Testis (tissue), 3 donors: ENCODE data around the gene KCNAB1. TPM values are rescaled to one million over a fixed set of nuclear protein-coding genes. Genes with fewer than 3 reads are reported as not detected.
"Not testable (repeated sequence)": the region's sequence is repeated elsewhere in the genome, so short reads cannot be mapped to it uniquely, and the experiment has no call there.

ENCODE experiments used
- DNase-seq: peaks from one replicate; pipeline ENCODE4 v3.0.0-alpha.2; 2019
- H3K27ac ChIP-seq, 2 donors: fragments of 200-600 bp; sonication (generic); one replicate each; pipeline ENCODE4 v1.5.1; 2019
- H3K27me3 ChIP-seq: fragments of 200-600 bp; sonication (generic); one replicate; pipeline ENCODE4 v1.5.1; 2019
- H3K36me3 ChIP-seq: fragments of 200-600 bp; sonication (generic); one replicate; pipeline ENCODE4 v1.5.1; 2017; ENCODE audit warnings: low read depth; ENCODE audit errors: missing control alignments
- H3K4me1 ChIP-seq: fragments of 200-600 bp; sonication (generic); one replicate; pipeline ENCODE4 v1.5.1; 2019
- H3K4me3 ChIP-seq, 2 donors: fragments of 200-600 bp; sonication (generic); one replicate each; pipeline ENCODE4 v1.5.1; 2017 to 2019
- H3K9me3 ChIP-seq: fragments of 200-600 bp; sonication (generic); one replicate; pipeline ENCODE4 v1.5.1; 2017
- POLR2A ChIP-seq: fragments of 450-650 bp; IDR thresholded peaks from one replicate; pipeline ENCODE4 v1.6.1; 2017; ENCODE audit warnings: antibody characterized with exemption, mild to moderate bottlenecking, moderate library complexity
- WGBS, 2 donors: methylation state at CpG; one replicate each; pipeline ENCODE4 v1.1.5; 2018; 5-methylcytosine and 5-hydroxymethylcytosine counted together
- intact Hi-C: fragments of 100-400 bp; cut with DNase I; formaldehyde crosslinking; loops from one replicate; pipeline ENCODE4 v1.15.1; 2023; ENCODE audit warnings: low total_unique reads
- polyA plus RNA-seq: library from polyadenylated mRNA; stranded (reverse); fragments of 350-450 nt; fragmentation: Illumina TruSeq; extraction: RNeasy Lipid Tissue Mini Kit (QIAGEN cat#74804); gene quantifications from one replicate; pipeline ENCODE4 v1.2.3, GENCODE V29; 2014; ENCODE audit warnings: low read depth, low replicate concordance; ENCODE audit not compliant: insufficient read depth
- total RNA-seq, 2 donors: library from RNA; depleted of rRNA; stranded (reverse); fragments of >200 nt; gene quantifications; one replicate each; pipeline ENCODE4 v1.2.3, GENCODE V29; 2016
- TF ChIP-seq, protein P1 (sequence below), 3 experiments: fragments of 450-650 bp in 2 of 3; fragments of 200-600 bp in 1 of 3; sonication (generic) in 1 of 3; IDR thresholded peaks; one replicate each; pipeline ENCODE4 v1.5.1; 2016 to 2019; ENCODE audit warnings: antibody characterized with exemption in 3 of 3, mild to moderate bottlenecking in 2 of 3, moderate library complexity in 1 of 3

Gene KCNAB1
- total and polyA plus RNA-seq, 3 donors from 2014 or later, result 3.8 to 8.9 (median 5.7) TPM

DNA sequence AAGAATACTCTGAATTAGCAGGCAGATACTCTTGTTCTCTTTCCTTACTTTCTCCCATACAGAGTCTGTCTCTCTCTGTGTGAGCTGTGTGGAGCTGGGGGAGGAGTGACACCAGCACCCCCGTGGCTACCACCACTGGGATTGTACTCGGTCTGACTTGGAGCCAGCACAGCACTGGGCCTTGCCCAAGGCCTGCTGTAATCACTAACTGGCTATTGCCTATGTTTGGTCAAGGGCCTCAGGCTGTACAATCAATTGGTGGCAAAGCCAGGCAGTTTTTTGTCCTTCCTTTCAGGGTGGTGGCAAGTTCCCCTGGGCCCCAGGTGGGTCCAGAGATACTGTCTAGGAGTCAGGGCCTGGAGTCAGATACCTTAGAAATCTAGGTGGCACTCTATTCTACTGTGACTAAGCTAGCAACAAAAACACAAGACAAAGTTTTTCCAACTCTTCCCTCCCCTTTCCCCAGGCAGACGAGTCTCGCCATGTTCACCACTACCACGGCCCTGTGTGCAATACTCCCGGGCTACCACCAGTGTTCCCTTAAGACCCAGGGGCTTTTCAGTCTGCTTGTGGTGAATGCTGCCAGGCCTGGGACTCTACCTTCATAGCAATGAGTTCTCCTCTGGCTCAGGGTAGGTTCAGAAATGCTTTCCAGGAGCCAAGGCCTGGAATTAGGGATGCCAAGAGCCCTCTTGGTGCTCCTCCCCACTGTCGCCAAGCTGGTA, 151.8 kb downstream of the KCNAB1 start:
- Histone ChIP-seq H3K27ac (no peak overlapping the region), H3K27me3 (no peaks in the 10 kb centered on the region), H3K4me1 (no peaks in the 10 kb centered on the region), H3K4me3 (no peak overlapping the region), H3K36me3 (no peaks in the 10 kb centered on the region), H3K9me3 (no peaks in the 10 kb centered on the region)
- intact Hi-C loops, result no loop called here
- DNase-seq, result no peak
- WGBS, 2 donors, result 88 to 93% methylated on average over 5 to 7 of the region's 7 CpGs
- TF ChIP-seq, protein P1, sequence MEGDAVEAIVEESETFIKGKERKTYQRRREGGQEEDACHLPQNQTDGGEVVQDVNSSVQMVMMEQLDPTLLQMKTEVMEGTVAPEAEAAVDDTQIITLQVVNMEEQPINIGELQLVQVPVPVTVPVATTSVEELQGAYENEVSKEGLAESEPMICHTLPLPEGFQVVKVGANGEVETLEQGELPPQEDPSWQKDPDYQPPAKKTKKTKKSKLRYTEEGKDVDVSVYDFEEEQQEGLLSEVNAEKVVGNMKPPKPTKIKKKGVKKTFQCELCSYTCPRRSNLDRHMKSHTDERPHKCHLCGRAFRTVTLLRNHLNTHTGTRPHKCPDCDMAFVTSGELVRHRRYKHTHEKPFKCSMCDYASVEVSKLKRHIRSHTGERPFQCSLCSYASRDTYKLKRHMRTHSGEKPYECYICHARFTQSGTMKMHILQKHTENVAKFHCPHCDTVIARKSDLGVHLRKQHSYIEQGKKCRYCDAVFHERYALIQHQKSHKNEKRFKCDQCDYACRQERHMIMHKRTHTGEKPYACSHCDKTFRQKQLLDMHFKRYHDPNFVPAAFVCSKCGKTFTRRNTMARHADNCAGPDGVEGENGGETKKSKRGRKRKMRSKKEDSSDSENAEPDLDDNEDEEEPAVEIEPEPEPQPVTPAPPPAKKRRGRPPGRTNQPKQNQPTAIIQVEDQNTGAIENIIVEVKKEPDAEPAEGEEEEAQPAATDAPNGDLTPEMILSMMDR (IDR thresholded peaks at IDR 0.05), result no peak
- TF ChIP-seq POLR2A, result no peak

DNA sequence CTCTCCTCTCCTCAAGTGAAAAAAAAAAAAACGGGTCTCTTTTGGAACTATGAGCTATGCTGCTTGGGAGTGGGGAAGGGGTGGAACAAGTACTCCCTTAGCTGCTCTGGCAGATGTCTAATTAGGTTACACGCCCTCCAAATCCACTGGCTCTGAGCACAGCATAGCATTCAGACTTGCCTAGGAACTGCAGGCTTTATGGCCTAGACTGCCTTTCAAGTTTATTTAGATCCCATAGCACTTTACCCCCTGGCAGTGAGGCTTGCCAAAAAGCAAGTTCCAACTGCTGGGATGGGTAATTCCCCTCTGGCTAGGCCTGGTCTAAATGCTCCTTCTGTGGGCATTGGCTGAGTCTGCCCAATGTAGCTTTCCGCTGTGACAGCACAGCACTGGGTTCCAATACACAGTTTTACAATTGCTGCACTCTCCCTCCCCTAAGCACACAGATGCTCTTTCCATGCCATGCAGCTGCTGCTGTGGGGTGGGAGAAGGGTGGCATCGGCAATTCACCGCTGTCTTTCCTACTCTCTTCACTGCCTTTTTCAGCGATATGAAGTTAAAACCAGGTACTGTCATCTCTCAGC, 152.8 kb downstream of the KCNAB1 start:
- DNase-seq, result no peak
- no peaks in the 10 kb centered on the region for H3K27me3 ChIP-seq
- H3K9me3 ChIP-seq, result no peaks in the 10 kb centered on the region
- H3K36me3 ChIP-seq, result no peaks in the 10 kb centered on the region
- WGBS, 2 donors, result 88% methylated on average over 6 of the region's 6 CpGs
- intact Hi-C loops, result no loop called here
- H3K27ac ChIP-seq, result no peak overlapping the region
- no peaks in the 10 kb centered on the region for H3K4me1 ChIP-seq
- TF ChIP-seq, protein P1 (IDR thresholded peaks at IDR 0.05), result no peak
- no peak overlapping the region for H3K4me3 ChIP-seq

DNA sequence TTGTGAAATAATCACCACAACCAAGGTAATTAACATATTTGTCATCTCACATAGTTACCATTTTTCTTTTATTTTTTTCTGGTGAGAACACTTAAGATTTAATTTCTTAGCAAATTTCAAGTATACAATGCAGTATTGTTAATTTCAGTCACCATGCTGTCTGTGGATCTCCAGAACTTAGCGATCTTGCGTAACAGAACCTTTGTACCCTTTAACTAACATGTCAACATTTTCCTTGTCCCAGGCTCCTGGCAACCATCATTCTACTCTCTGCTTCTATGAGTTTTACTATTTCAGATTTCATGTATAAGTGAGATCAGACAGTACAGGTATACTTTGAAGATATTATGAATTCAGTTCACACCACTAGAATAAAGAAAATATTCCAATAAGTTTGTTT, 154.4 kb downstream of the KCNAB1 start:
- Histone ChIP-seq H3K9me3 (no peaks in the 10 kb centered on the region), H3K27ac (no peak overlapping the region), H3K4me1 (no peaks in the 10 kb centered on the region), H3K4me3 (no peak overlapping the region), H3K27me3 (no peaks in the 10 kb centered on the region), H3K36me3 (no peaks in the 10 kb centered on the region)
- WGBS, 2 donors, result 96 to 98% methylated on average over 2 of the region's 2 CpGs
- TF ChIP-seq, protein P1 (IDR thresholded peaks at IDR 0.05), result no peak
- TF ChIP-seq POLR2A, result no peak
- intact Hi-C loops, result no loop called here
- no peak for DNase-seq

DNA sequence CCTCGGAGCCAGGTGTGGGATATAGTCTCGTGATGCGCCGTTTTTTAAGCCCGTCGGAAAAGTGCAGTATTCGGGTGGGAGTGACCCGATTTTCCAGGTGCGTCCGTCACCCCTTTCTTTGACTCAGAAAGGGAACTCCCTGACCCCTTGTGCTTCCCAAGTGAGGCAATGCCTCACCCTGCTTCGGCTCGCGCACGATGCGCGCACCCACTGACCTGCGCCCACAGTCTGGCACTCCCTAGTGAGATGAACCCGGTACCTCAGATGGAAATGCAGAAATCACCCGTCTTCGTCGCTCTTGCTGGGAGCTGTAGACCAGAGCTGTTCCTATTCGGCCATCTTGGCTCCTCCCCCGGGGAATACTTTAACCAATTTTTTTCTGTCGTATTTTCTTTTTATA, 164.3 kb downstream of the KCNAB1 start:
- H3K27me3 ChIP-seq, intact Hi-C loops: not testable (repeated sequence)

DNA sequence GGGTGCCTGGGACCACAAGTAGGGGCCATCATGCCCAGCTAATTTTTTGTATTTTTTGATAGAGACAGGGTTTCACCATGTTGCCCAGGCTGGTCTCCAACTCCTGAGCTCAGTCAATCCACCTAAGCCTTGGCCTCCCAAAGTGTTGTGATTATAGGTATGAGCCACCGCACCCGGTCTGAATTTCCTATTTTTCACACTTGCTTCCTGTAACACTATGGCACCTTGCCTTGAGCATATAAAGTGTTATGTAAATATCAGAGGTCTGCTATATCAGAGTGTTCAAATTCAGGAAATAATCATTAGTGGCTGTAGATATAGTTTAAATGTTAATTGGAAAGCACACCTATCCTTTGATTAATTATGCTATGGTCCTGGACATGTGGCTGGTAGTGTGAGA, 165.2 kb downstream of the KCNAB1 start:
- TF ChIP-seq, protein P1 (IDR thresholded peaks at IDR 0.05), result no peak
- no peak for TF ChIP-seq POLR2A
- H3K4me3 ChIP-seq, result no peak overlapping the region
- H3K27ac ChIP-seq, result no peak overlapping the region
- H3K4me1 ChIP-seq, result no peaks in the 10 kb centered on the region
- DNase-seq, result no peak
- no peaks in the 10 kb centered on the region for H3K9me3 ChIP-seq
- H3K36me3 ChIP-seq, result no peaks in the 10 kb centered on the region
- no peaks in the 10 kb centered on the region for H3K27me3 ChIP-seq
- 88 to 97% methylated on average over 2 of the region's 2 CpGs for WGBS, 2 donors
- intact Hi-C loops, result no loop called here

More for the DNA sequence above, 164.3 kb downstream of the KCNAB1 start:
- H3K27ac ChIP-seq, H3K36me3 ChIP-seq, H3K4me1 ChIP-seq, H3K9me3 ChIP-seq, H3K4me3 ChIP-seq, DNase-seq: not testable (repeated sequence)
- 78 to 82% methylated on average over 17 to 24 of the region's 24 CpGs for whole genome bisulfite sequencing, 2 donors
